IPS-18a (cell line): ENCODE results near the gene BCAP31.

ENCODE experiments used
- H3K27ac ChIP-seq: one replicate; pipeline ENCODE4 v1.5.1; 2013; ENCODE audit warnings: low read length
- H3K27me3 ChIP-seq: one replicate; pipeline ENCODE4 v1.6.1; 2013; ENCODE audit warnings: mild to moderate bottlenecking, low read length; ENCODE audit not compliant: control insufficient read depth, insufficient read depth
- H3K36me3 ChIP-seq: one replicate; pipeline ENCODE4 v1.6.1; 2013; ENCODE audit warnings: low read depth, low read length; ENCODE audit not compliant: control insufficient read depth
- H3K4me1 ChIP-seq: one replicate; pipeline ENCODE4 v1.6.1; 2013; ENCODE audit warnings: low read depth, low read length; ENCODE audit not compliant: control insufficient read depth
- H3K4me3 ChIP-seq: one replicate; pipeline ENCODE4 v1.5.1; 2013; ENCODE audit warnings: low read length
- H3K9ac ChIP-seq: one replicate; pipeline ENCODE4 v1.6.1; 2013; ENCODE audit warnings: mild to moderate bottlenecking, low read length, moderate library complexity
- H3K9me3 ChIP-seq: one replicate; pipeline ENCODE4 v1.6.1; 2013; ENCODE audit warnings: low read depth, low read length; ENCODE audit not compliant: control insufficient read depth

BCAP31 gene

DNA sequence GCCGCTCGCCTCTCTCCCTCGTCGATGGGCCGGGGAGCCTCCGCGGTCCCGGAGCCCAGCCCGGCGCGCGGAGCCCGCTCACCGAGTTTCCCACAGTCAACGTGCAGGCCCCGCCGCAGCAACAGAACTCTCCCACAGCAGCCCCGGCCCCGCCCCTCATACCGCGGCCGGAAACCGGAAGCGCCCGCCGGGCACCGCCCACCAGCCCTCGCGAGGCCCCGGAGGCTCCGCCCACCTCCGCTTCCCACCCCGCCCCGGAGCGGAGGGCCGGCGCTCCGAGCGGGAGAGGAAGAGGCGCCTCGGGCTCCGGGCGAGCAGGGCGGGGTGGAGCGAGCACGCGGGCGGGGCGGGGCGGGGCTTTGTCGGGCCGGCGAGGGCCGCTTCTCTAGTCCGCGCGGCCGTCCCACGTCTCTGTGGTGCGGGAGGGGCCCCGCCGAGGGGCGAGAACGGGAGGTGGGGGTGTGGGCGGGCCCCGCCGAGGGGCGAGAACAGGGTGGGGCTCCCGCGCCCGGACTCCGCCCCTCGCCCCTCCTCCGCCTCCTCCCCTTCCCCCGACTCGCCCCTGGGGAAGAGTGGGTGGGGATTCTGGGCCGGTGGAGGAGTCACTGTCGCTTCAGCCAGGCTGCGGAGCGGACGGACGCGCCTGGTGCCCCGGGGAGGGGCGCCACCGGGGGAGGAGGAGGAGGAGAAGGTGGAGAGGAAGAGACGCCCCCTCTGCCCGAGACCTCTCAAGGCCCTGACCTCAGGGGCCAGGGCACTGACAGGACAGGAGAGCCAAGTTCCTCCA lies at the start of gene BCAP31, which contains the start of gene ABCD1:
BCAP31 (minus strand) TSS at position 136 of the 787 bp plus-strand sequence. CDS start 1,143 bp downstream, outside the sequence.
ABCD1 (plus strand) TSS at position 605 of the 787 bp plus-strand sequence. CDS start 411 bp downstream, outside the sequence.
- peak within 1 kb of the TSS; percentile 66 for H3K4me3 ChIP-seq
- H3K27me3 ChIP-seq: no peaks in the 10 kb centered on the region
- H3K36me3 ChIP-seq: peaks cover 14% of the 10 kb centered on the region
- H3K27ac ChIP-seq: no peak within 1 kb of the TSS
- H3K9ac ChIP-seq: peak within 1 kb of the TSS; percentile 54
- peaks cover 7% of the 10 kb centered on the region for H3K9me3 ChIP-seq
- peaks cover 15% of the 10 kb centered on the region for H3K4me1 ChIP-seq

DNA sequence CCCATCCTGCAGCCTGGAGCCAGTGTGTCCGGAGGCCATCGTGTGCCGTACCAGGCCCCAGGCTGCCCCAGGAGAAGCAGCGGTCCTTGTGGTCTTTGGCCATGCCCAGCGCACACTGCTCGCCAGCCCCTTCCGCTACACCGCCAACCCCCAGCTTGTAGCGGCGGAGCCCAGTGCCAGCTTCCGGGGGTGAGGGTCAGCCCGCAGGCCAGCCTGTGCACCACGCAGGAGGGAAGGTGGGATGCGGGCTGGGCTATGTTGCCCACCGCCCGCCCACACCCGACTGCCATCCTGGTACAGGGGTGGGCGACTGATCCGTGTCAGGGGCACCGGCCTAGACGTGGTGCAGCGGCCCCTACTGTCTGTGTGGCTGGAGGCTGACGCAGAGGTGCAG lies 49.0 kb upstream of the BCAP31 start:
- H3K9me3 ChIP-seq: no peaks in the 10 kb centered on the region
- no peak overlapping the region for H3K4me3 ChIP-seq
- H3K27me3 ChIP-seq: no peaks in the 10 kb centered on the region
- no peaks in the 10 kb centered on the region for H3K4me1 ChIP-seq
- H3K9ac ChIP-seq: no peak overlapping the region
- H3K27ac ChIP-seq: no peak overlapping the region
- H3K36me3 ChIP-seq: no peaks in the 10 kb centered on the region

DNA sequence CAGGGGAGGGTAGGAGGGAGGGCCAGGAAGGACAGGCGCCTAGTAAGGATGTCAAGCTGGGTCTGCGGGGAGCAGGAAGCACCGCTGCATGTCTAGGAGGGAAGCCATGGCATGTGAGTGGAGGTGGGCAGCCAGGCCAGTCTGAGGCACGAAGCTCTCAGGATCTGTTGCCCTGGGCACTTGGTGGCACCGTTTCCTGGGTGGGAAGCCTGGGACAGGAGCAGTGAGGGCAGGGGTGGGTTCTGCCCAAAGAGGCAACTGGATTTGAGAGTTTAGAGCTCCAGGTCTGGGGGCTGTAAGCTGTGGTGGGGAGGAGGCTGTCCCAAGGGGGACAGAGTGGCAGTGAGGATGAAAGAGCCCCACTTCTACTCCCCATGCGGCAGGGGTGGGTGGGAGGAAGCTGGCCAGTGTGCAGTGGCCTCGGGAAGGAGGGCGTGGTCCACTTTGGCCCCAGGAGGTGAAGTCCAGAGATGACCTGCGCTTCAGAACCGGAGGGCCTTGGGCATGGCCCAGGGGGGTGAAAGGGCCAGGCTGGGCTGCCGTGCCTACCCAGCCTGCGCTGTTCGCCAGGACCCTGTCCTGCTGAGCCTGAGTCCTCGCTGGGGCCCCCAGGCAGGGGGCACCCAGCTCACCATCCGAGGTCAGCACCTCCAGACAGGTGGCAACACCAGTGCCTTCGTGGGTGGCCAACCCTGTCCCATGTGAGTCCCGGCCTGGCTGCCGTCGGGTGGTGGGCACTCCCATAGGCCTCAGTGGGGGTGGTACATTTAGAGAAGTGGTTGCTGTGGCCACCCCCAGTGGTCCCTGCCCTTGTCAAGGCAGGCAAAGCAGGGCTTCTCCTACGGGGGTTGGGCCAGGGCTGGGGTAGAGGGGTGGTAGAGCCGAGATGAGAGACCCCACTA lies 48.4 kb upstream of the BCAP31 start:
- Histone ChIP-seq H3K27me3 (no peaks in the 10 kb centered on the region), H3K36me3 (no peaks in the 10 kb centered on the region), H3K9ac (no peak overlapping the region), H3K9me3 (no peaks in the 10 kb centered on the region), H3K27ac (no peak overlapping the region), H3K4me1 (no peaks in the 10 kb centered on the region), H3K4me3 (no peak overlapping the region)

DNA sequence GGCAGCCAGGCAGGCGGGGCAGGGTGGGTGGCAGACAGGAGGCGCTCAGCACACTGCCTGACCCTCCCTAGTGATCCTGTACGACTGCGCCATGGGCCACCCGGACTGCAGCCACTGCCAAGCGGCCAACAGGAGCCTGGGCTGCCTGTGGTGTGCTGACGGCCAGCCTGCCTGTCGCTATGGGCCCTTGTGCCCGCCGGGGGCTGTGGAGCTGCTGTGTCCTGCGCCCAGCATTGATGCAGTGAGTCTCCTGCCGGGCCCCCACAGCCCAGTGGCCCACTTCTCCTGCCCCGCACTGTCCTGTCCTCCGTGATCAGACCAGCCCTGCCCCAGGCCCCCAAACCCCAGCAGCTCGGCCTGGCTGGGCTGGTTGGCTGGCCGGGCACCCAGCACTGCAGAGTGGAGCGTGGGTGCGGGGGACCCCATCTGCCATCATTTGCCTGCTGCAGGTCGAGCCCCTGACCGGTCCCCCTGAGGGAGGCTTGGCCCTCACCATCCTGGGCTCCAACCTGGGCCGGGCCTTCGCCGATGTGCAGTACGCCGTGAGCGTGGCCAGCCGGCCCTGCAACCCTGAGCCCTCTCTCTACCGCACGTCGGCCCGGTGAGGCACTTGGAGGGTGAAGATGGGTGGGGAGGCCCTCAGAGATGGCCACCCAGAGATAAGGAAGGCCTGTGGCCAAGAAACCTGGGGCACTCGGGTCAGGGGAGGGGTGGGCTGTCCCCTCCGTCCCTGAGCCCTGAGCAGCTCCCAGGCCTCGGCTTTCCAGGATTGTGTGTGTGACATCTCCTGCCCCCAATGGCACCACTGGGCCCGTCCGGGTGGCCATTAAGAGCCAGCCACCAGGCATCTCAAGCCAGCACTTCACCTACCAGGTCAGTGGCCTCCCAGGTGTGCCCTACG lies 47.5 kb upstream of the BCAP31 start:
- Histone ChIP-seq H3K27ac (no peak overlapping the region), H3K4me1 (no peaks in the 10 kb centered on the region), H3K36me3 (no peaks in the 10 kb centered on the region), H3K27me3 (no peaks in the 10 kb centered on the region), H3K4me3 (no peak overlapping the region), H3K9ac (no peak overlapping the region), H3K9me3 (no peaks in the 10 kb centered on the region)

DNA sequence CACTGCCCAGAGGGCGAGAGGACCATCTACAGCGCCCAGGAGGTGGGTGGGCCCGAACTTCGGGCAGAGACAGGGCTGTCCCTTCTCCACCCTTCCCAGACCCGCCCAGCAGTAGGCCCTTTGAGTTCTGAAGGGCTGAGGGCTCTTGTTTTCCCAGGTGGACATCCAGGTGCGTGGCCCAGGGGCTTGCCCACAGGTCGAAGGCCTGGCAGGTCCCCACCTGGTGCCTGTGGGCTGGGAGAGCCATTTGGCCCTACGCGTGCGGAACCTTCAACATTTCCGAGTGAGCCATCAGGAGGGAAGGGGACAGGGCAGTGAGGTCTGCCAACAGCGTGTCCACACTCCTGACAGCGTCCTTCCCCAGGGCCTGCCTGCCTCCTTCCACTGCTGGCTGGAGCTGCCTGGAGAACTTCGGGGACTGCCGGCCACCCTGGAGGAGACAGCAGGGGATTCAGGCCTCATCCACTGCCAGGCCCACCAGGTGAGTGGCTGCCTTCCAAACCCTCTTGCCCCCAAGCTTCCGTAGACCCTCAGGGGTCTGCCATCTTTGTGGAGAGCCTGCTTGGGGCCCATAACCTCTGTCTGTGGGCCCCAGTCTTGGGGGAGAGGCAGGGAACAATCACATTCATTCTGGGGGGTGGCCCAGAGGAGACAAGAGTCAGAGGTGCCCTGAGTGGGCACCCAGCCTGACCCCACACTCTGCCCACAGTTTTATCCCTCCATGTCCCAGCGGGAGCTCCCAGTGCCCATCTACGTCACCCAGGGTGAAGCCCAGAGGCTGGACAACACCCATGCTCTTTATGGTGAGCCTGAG lies 46.6 kb upstream of the BCAP31 start:
- no peak overlapping the region for H3K9ac ChIP-seq
- no peak overlapping the region for H3K4me3 ChIP-seq
- H3K27ac ChIP-seq: no peak overlapping the region
- no peaks in the 10 kb centered on the region for H3K27me3 ChIP-seq
- H3K9me3 ChIP-seq: no peaks in the 10 kb centered on the region
- no peaks in the 10 kb centered on the region for H3K36me3 ChIP-seq
- no peaks in the 10 kb centered on the region for H3K4me1 ChIP-seq

DNA sequence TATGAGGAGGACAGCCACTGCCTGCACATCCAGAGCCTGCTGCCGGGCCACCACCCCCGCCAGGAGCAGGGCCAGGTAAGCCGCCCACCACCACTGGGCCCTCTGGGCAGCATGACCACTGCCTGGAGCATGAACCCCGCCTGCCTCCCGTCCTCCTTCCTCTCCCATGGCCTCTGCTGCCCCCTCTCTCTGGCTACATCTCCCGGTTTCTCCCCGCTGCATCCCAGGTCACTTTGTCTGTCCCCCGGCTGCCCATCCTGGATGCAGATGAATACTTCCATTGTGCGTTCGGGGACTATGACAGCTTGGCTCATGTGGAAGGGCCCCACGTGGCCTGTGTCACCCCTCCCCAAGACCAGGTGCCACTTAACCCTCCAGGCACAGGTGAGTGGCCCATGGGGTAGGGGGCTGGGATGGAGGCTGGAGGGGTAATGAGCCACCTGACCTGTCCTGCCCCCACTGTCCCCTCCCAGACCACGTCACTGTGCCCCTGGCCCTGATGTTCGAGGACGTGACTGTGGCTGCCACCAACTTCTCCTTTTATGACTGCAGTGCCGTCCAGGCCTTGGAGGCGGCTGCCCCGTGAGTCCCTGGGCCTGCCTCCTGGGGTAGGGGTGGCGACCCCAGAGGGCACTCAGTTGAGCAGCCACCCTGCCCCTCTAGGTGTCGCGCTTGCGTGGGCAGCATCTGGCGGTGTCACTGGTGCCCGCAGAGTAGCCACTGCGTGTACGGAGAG lies 45.8 kb upstream of the BCAP31 start:
- no peaks in the 10 kb centered on the region for H3K27me3 ChIP-seq
- no peaks in the 10 kb centered on the region for H3K9me3 ChIP-seq
- H3K4me3 ChIP-seq: no peak overlapping the region
- no peaks in the 10 kb centered on the region for H3K36me3 ChIP-seq
- no peaks in the 10 kb centered on the region for H3K4me1 ChIP-seq
- H3K9ac ChIP-seq: no peak overlapping the region
- H3K27ac ChIP-seq: no peak overlapping the region

DNA sequence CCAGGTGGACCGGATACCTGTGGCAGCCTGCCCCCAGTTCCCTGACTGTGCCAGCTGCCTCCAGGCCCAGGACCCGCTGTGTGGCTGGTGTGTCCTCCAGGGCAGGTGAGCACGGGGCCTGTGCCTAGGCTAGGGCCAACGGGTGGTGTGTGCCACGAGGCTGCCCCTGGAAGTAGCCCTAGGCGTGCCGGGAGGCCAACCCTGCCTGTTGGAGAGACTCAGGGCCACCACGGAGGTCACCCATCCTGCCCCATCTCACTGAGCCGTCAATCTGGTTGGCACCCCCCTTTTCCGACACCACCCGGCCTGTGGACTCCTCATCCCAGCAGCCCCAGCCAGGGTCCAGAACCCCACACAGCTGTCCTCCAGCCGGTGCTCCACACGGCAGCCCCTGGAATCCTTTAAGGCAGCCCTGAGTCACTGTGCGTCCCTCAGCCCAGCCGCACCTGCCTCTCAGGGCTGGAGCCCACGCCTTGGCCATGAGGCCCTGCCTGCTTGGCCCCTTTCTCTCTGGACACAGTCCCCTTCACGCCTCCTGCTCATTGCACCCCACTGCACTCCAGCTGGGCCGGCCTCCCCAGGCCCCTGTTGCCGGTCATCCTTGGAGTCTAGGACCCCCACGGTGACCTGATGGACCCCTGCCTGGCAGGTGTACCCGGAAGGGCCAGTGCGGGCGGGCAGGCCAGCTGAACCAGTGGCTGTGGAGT lies 45.1 kb upstream of the BCAP31 start:
- no peaks in the 10 kb centered on the region for H3K27me3 ChIP-seq

DNA sequence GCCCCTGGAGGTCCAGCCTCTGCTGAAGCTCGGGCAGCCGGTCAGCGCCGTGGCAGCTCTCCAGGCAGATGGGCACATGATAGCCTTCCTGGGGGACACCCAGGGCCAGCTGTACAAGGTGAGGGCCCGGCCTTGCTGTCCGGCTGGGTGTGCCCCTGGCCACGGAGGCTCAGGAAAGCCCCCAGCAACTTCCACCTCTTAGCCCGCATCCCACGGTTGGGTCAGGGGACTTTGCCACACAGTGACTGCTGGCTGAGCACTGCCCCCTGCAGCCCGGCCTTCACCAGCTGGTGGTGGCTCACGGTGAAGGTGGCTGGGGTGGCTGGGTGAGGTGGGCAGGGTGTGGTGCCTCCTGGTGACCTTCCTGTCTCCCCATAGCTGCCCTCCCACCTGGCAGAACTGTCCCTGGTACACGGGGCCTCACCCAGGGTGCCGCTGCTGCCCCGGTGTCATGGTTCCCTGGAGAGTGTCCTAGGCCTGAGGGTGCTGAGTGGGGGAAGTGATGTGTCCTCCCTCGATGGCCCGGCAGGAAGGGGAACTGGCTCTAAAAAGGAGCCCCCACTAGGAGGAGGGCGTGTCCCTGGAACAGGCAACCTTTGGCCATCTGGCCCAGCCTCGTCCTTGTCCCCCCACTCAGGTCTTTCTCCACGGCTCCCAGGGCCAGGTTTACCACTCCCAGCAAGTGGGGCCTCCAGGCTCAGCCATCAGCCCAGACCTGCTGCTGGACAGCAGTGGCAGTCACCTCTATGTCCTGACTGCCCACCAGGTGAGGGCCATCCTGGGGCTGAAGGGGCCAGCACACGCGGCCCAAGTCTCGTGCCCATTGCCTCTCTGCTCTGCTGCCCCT lies 44.3 kb upstream of the BCAP31 start:
- H3K27ac ChIP-seq: no peak overlapping the region
- H3K27me3 ChIP-seq: no peaks in the 10 kb centered on the region
- no peaks in the 10 kb centered on the region for H3K4me1 ChIP-seq
- H3K9ac ChIP-seq: no peak overlapping the region
- no peaks in the 10 kb centered on the region for H3K36me3 ChIP-seq
- no peaks in the 10 kb centered on the region for H3K9me3 ChIP-seq
- no peak overlapping the region for H3K4me3 ChIP-seq

More for the DNA sequence above, 45.1 kb upstream of the BCAP31 start:
- Histone ChIP-seq H3K4me3 (no peak overlapping the region), H3K9me3 (no peaks in the 10 kb centered on the region), H3K4me1 (no peaks in the 10 kb centered on the region), H3K36me3 (no peaks in the 10 kb centered on the region), H3K9ac (no peak overlapping the region), H3K27ac (no peak overlapping the region)

DNA sequence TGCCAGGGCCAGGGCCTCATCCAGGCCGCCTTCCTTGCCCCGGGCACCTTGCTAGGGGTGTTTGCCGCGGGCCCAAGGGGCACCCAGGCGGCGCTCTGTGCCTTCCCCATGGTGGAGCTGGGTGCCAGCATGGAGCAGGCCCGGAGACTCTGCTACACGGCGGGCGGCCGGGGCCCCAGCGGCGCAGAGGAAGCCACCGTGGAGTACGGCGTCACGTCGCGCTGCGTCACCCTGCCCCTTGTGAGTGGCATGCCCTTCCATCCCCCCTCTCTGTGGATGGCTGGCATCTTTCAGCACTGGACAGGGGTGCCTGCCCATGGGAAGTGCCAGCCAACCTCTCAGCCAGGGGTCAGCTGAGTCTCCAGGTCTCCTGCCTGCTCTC lies 43.5 kb upstream of the BCAP31 start:
- no peaks in the 10 kb centered on the region for H3K27me3 ChIP-seq
- no peak overlapping the region for H3K4me3 ChIP-seq
- no peak overlapping the region for H3K27ac ChIP-seq
- H3K9ac ChIP-seq: no peak overlapping the region
- no peaks in the 10 kb centered on the region for H3K9me3 ChIP-seq
- no peaks in the 10 kb centered on the region for H3K4me1 ChIP-seq
- no peaks in the 10 kb centered on the region for H3K36me3 ChIP-seq
